GM19468 (cell line): Measurements from ENCODE around the gene EOMES.

Source experiments
- ATAC-seq: cut with Tn5 transposase; IDR thresholded peaks from one replicate; pipeline ENCODE4 v1.9.1; 2021; ENCODE audit warnings: mild to moderate bottlenecking, moderate library complexity, moderate number of reproducible peaks; ENCODE audit not compliant: unreplicated experiment; ENCODE audit errors: extremely low read depth

EOMES gene

DNA sequence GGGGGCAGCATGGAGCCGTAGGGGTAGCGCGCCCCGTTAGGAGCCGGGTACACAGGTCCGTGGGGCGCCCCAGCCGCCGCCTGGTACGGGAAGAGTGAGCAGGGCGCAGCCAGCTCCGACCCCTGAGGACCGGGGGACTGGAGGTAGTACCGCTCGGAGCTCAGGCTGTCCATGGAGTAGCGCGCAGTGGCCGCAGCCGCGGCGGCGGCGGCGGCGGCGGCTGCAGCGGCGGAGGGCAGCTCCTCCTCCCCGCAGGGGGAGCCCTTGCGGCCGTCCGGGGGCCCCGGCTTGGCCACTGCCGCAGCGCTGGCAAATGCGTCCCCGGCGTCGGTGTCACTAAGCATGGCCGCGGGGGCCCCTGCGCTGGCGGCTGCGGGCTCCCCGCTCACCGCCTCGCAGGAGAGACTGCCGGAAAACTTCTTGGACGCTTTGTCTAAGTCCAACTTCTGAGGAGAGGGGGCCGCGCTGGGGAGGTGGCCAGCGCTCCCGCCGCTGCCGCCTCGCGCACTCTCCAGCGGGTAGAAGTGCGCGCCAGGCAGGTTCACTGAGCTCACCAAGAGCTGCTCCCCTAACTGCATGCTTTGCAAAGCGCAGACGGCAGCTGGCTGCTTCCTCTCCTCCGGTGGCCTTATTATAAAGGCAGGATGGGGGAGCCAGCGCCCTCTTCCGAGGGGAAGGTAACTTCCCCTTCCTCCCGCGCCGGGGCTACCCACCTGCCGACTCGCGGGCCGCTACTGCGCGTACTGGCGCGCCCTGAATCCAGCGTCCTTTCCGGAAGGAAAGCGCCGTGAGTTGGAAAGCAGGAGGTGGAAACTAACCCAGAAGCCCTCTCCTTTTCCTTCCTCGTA lies at the start of gene EOMES:
Gene EOMES, minus strand, starts transcription at position 607 of the 848 bp plus-strand sequence. Its CDS starts 29 bp downstream, at position 578.
- peak; percentile 67 for ATAC-seq

DNA sequence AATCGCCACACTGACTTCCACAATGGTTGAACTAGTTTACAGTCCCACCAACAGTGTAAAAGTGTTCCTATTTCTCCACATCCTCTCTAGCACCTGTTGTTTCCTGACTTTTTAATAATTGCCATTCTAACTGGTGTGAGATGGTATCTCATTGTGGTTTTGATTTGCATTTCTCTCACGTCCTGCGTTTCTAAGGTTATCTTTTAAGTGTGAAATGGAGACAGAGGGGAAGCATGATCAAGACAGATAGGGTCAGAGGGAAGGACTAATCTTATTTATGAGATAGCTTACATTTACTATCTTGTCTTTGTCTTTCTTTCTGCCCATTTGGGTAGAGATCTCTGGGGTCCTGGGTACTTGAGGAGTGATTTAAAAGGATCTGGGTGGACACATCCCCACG lies 48.3 kb upstream of the EOMES start:
- ATAC-seq: peak; percentile 65

DNA sequence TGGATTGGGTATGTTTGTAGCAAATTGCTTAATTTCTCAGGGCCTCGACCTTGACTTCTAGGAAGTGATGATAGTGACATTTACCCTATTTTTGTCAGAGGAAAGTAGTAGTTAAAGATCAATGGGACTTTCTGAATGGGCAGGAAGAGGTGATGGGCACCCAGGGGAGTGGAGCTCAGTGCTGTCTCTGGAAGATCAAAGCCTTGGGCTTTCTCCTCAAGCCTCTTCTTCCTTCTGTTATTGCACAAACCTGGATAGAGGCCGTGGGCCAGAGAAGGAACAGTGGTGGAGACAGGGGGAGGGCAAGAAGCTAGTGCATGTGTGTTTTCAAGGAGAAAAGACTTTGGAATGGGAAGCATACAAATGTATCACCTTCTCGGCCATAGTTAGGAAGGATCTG lies 44.9 kb upstream of the EOMES start:
- no peak for ATAC-seq

DNA sequence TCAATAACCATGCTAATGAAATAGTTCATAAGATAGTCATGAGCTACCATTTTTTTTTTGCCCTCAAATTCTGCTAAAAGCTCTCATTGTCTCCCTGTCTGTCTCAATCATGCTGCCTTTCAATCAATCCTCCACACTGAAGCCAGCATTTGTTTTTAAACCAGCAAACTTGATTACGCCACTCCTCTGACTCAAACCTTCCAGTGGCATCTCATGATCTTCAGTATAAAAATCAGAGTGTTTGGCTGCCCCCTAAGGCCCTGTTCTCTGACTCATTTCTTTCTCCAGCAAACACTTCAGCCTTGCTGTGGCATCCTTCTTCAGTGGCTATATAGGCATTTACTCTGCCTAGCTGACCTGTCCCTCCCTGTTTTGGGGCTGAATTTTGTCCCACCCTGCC lies 36.0 kb upstream of the EOMES start:
- ATAC-seq: no peak

DNA sequence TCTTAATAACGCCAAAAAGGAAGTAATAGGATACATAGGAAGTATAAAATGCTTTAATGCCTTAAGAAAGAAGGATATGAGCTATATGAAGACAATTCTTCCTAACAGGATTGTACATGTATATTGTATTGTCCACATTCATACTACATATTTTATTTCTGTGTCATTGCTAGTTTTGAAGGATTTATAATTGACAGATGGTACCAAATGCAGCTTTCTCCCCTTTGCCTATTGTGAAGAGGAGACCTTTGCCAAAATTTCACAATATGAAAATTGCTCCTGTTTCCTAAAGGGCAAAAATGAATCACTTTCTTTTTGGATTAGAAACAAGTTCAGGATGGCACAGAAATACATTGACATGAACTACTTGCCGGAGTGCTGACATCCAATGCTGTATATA lies 34.8 kb upstream of the EOMES start:
- no peak for ATAC-seq

DNA sequence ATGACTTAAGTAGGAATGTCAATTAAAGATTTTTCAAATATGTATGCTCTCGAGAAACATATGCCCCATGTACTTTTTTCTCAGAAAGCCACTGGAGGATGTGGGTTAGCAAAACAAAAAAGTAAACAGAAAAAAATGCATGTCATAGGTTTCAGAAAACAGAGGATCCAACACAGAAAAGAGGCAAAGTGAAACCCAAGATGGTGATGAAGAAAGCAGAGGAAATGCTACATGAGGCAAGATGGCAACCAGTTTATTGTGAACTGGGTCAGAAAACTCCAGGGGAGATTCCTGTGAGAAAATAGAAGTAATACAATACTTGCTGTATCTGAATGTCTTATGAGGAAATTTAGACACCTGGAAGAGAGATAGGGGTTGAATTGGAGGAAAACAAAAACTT lies 30.8 kb upstream of the EOMES start:
- no peak for ATAC-seq

DNA sequence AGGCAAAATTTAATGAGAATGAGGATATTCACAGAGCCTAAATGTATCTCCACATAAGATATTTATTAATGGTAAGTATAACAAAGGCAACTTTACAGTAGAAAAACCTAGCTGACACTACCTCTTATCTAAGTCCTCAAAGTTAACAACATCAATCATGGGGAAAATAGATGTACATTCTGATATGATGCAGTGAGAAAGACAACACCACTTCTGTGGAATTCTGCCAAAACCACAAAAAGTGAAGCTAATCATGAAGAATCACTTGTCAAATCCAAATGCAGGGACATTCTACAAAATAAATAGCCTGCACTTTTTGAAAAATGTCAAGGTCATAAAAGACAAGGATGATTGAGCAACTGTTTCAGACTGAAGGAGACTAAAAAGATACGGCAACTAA lies 27.5 kb upstream of the EOMES start:
- no peak for ATAC-seq

DNA sequence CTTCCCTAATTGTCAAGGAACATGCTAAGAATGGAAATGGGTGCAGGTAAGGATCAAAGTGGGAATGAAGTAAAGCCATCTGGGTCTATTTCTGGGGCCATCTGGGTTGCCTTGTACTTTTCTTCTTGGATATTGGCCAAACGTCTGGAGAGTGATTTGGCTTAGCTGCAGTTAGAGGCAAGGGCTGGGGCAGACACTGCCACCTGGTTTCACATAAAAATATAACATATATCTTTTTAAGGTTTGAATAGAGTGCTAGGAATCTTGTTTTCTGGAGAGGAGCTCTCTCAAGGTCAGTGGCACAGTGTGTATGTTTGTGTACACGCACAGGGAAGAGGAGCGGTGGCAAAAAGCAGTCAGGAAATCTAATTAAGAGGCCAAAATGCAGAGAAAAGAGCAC lies 24.7 kb upstream of the EOMES start:
- ATAC-seq: no peak

DNA sequence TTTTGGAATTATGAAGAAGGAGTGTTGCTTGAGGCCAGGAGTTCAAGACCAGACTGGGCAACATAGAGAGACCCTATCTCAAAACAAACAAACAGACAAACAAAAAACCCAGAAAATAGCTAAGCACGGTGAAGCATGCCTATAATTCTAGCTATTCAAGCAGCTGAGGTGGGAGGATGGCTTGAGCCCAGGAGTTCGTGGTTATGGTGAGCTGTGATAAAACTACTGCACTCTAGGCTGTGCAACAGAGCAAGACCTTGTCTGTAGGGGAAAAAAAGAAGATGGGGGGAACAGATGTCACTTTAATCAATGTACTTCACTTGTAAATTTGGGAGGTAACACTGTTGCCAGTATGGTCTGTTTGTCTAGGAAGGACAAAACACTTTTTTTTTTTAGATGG lies 18.7 kb upstream of the EOMES start:
- no peak for ATAC-seq

DNA sequence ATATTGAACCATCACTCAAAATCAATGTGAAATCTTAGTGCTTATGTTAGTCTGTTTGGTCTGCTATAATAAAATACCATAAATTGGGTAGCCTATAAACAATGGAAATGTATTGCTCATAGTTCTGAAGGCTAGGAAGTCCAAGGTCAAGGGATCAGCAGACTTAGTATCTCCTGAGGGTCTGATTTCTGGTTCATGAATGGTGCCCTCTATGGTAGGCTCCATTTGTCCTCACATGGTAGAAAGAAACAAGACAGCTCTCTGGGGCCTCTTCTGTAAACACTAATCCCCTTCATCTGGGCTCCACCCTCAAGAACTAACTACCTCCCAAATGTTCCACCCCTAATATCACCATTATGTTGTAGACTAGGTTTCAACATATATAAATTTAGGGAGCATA lies 15.0 kb upstream of the EOMES start:
- ATAC-seq: no peak

DNA sequence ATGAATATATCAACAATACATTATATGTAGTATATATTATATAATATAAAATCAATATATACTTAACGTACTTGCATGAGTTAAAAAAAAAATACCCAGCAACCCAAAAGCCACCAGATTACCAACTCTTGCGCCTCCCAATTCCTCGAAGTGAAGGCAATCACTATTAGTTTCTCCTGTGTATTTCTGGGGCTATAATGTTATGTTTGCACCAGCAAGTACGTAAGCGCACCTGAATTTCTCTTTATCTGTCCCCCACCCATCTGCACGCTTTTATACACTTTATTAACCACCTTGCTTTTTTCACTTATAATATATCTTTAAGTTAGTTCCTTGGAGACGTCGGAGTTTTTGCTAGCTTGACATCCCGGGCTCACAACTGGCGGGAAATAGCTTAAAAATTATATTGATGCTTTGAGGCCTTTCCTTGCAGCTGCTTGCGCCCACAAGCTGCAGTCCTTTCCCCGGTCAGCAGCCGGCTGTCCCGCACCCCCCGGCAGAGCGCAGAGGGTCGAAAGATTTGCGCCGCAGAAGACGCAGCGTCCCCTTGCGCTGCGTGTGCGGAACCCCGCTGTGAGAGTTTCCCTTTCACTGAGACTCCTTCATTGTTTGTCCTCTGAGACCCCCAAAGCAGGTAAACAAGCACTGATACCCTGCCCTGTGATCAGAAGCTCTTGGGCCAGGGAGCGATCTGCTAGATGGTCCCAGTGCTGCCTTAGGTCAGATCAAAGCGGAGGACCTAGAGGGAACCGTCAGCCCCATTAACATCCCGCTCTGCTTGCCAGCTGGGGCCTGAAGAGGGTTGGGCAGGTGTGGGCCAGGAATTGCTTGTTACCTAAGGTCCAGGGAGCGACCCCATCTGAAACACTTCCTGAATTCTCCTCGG lies 8.9 kb upstream of the EOMES start:
- ATAC-seq: no peak

DNA sequence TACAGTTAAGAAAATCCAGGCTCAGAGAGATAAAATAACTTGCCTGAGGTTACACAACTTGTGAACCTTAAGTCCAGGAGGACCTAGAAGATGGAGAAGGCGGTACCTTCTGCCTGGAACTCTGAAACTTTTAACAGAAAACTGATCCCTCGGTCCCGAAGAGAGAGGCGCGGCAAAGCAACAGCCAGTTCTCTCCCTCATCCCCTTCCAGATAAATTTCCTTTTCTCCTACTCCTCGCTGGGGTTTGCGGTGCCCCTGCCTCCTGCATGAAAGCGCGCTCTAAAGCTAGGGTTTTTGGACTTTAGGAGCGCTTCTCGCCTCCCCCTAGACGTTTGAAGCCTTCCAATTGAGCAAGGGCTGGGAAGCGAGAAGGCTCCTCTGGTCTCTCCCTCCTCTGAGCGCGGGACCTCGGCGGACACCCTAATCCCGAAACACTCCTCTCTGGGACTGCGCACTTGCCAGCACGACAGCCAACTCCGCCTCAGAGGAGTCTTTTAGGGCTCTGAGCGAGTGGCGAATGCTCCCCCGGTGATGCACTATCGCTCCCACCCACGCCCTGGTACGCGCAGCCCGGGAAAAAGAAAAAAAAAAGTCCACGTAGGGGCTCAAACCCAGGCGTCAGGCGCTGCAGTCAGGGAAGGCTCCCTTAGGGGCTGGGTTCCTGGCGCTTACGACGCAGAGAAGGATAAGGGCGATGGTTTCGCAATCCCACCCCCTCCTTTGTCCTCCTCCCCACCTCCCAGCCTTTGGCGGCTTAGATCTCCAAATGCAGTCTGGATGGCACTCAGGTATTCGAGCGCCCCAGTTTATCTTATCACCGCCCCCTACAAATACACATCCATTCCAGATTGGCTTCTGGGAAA lies 7.9 kb upstream of the EOMES start:
- ATAC-seq: no peak

DNA sequence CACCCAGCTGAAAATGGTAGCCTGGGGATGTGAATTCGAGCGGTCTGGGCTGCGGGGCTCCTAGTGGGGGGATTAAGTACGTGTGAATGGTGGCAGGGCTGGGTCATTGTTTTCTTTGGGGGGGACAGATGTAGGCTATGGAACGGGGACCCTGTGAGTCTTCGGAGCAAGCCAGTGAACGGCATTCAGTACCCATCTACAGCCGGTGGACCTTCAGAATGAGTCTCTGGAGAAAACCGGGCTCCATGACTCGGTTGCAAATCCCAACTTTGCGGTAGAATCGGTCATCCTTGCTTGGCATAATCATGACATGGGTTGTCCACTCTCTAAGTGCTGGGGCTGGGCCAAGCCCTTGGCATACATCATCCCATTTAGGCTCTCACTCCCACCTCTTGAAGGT lies 7.2 kb upstream of the EOMES start:
- ATAC-seq: no peak

DNA sequence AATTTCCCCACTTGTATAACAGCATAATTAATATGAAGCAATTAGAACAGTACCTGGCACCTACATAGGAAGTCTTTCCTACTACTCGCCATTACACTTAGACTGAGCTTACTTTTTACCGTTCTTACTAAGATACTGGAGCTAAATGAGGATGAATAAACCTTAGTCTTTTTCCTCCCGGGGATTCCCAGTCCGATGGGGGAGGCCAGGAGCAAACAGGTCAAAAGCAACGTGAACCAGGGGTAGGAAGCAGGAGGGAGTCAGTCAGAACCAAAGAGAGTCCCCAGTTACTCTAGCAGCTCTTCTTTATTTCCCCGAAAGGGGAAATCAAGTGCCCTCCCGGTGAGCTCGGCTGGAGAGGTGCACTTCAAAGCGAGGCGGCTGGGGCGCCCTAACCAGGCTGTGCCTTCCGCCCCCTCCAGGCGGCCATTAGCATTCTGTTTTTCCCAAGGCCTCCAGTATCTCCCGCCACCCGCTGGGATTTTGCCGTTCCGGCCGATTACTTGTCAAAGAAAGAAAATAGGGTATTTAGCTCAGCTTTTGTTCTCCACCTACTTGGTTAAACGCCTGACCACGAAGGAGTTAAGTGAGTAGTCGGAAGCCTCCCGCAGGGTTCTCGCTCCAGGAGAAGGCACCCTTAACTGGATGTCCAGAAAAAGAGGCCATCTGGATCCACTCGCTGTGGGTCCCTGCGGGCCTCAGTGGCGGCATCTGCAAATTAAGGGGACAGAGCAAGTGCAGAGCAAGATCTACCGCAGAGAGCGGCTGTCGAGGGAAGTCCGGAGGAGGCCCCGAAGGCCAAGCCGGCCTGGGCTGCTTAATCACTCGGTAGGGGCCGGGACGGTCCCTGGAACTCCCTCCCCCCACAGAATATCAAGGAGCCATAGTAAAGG lies 6.3 kb upstream of the EOMES start:
- ATAC-seq: peak; percentile 57

DNA sequence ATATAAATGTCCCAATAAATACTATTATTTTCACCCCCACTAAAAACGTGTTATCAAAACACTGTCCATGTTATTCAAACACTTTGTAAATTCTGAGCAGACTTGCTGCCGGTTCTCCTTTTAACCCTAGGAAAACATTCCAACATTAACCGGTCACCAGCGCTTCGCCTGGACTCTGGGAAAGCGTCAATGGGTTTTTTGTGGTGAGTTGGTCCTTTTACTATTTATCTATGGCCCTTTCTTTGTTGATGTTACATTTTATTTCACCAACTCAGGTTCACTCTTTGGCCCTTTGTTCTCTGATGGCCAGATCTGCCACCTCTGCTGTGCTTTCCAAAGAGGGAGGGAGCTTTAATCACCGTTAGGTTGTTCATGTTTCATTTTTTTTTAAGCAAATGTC lies 4.1 kb upstream of the EOMES start:
- no peak for ATAC-seq

DNA sequence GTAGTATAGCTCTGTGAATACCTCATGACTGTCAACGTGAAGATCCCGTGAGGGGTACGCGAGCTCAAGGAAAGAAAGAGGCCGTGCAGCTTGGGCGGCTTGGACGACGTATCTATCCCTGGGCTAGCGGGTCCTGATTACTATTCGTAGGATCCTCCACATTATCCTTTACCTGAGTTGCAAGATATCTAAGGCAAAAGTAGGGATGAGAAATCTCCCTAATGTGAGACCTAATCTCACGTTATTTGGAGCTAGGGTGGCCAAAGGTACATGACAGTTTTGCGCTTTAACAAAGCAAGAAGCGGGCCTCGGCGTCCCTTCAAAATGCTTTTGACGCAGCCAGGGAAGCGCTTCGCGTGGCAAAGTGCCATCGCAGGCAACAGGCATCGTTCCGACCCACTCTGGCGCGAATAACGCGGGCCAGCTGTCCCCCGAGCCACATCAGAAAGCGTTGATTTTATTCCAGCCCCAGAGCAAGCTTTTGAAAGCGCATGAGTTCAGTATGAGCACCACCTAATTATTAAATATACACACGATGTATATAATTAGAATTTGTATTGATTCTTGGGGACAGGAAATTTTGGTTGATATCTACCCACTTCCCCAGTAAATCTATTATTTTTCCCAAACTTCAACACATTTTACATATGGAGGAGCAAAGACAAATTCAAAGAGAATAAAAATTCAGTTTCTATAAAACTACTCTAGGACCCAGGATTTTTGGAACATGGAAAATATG lies 2.5 kb upstream of the EOMES start:
- no peak for ATAC-seq

DNA sequence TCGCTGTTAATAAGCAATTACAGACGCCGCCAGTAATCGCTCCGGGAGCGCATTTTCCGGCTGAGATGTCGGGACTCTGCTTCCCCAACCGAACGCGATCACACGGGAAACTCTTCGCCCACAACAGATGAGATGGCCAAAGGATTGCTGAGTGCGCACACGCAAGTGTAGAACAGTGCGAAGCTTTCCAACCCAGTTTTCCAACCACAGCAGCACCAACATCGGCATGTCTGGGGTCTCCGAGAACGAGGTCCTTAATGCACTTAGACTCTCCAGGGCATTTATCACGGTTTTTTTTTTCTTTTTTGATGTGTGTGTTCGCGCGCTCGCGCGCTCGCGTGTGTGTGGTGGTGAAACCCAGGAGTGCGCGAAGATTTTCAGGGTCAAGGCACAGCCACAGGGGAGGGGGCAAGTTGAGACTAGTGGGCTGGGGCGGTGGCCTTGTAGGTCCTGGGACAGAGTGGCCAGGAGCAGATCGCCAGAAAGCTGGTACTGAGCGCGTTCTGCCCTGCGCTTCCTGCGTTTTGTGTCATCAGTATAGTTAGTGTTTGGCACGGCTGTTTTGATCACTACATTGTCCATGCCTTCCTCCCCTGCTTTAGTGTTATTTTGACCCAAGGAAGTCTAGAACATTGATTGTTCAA lies 1.8 kb upstream of the EOMES start:
- no peak for ATAC-seq

DNA sequence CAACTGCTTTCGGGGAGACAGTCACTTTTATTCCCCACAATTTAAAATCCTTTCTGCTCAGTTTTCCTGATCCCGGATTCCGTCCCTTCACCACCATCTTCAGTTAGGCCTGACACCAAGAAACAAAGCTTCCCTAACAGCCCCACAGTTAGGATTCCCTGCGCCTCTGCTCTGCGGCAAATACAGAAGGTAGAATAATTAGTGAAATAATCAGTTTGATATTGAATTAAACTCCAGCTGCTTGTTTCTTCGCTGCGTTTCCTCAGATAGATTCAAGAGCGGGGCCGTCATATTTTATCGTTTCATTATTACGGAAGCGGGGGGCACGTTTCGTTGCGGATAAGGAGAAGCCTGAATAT lies 1.3 kb upstream of the EOMES start:
- no peak for ATAC-seq
